Ectodermal cell (in vitro differentiated cells): Measurements from ENCODE around the gene PARD3B.
A peak's percentile ranks its signal among the peaks of the same experiment; 100 is the strongest.

ENCODE experiments used
- H3K27ac ChIP-seq: 2 replicates; pipeline ENCODE4 v1.7.0; 2013; ENCODE audit warnings: mild to moderate bottlenecking, low read depth, low read length; ENCODE audit not compliant: insufficient read depth, poor library complexity, severe bottlenecking
- H3K27me3 ChIP-seq: 2 replicates; pipeline ENCODE4 v1.7.0; 2013; ENCODE audit warnings: mild to moderate bottlenecking, low read length; ENCODE audit not compliant: insufficient read depth, control insufficient read depth, poor library complexity, severe bottlenecking
- H3K36me3 ChIP-seq: one replicate; pipeline ENCODE4 v1.7.0; 2013; ENCODE audit warnings: low read length; ENCODE audit not compliant: control insufficient read depth, insufficient read depth
- H3K4me1 ChIP-seq: one replicate; pipeline ENCODE4 v1.7.0; 2013; ENCODE audit warnings: low read length; ENCODE audit not compliant: control insufficient read depth, insufficient read depth
- H3K4me3 ChIP-seq: 2 replicates; pipeline ENCODE4 v1.7.0; 2013; ENCODE audit warnings: low read depth, low read length, control low read depth; ENCODE audit not compliant: insufficient read depth
- H3K9me3 ChIP-seq: 2 replicates; pipeline ENCODE4 v1.7.0; 2013; ENCODE audit warnings: mild to moderate bottlenecking, low read length, moderate library complexity; ENCODE audit not compliant: control insufficient read depth
- WGBS, 2 experiments: methylation state at CpG; one replicate each; pipeline ENCODE4 v1.1.7; 2013; ENCODE audit warnings: missing lambda C conversion rate in 2 of 2; 5-methylcytosine and 5-hydroxymethylcytosine counted together

Gene PARD3B

DNA sequence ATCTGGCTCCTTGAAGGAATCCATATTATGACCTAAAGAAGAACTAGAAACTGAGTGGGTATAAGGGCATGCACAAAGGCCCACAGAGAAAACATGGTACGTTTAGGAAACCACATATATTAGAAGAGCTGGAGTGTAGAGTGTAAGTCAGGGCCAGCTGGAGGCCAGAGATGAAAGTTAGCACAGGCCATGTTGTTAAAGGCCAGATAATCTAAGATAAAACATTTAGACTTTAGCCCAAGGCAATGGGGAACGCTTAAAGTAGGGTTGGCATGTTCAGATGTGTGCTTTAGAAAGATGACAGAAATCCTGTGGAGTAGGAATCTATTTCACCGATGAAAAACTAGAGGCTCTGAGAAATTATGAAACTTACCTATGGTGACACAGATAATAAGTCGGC is 907.9 kb downstream of the PARD3B start:
- 92 to 95% methylated on average over 4 of the region's 4 CpGs for WGBS, 2 experiments
- Histone ChIP-seq H3K27ac (no peak overlapping the region), H3K27me3 (no peaks in the 10 kb centered on the region), H3K36me3 (no peaks in the 10 kb centered on the region), H3K4me1 (no peaks in the 10 kb centered on the region), H3K4me3 (no peak overlapping the region), H3K9me3 (no peaks in the 10 kb centered on the region)

DNA sequence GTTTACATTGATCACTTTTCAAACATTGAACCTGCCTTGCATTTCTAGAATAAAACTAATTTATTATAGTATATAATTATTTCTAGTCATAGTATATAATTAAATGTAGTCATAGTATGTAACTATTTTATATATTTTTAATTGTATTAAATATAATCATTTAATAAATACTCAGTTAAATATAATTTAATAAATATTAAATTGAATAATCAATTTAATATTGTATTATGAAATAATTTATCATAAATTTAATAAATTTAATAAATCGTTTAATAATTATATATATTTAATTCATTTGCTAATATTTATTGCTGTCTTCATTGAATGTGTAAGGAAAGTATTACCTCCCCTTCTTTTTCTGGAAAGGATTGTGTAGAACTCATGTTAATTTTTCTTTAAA is 911.4 kb downstream of the PARD3B start:
- H3K4me1 ChIP-seq, result no peaks in the 10 kb centered on the region
- no peaks in the 10 kb centered on the region for H3K36me3 ChIP-seq
- no peaks in the 10 kb centered on the region for H3K27me3 ChIP-seq
- no peak overlapping the region for H3K4me3 ChIP-seq
- H3K27ac ChIP-seq, result no peak overlapping the region
- H3K9me3 ChIP-seq, result no peaks in the 10 kb centered on the region
- WGBS, 2 experiments, result no CpG with 5 or more reads among the region's 1 CpG

DNA sequence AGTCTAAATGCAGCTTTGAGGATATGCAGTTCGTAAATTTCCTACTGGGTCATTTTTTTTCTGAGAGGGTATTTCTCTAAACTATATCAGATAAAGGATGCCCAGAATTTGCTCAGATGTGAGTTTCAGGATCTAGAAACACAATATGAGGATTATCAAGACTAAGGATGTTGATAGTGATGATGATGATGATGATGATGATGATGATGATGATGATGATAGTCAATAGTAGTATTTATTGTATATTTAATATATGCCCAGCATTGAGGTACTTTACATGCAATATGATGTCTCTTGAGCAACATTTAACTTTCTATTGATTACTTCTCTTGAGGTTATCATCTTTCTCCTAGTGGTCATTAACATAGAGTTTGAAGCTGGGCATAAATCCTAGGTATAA is 914.9 kb downstream of the PARD3B start:
- H3K4me1 ChIP-seq, result peaks cover 18% of the 10 kb centered on the region
- H3K27ac ChIP-seq, result no peak overlapping the region
- H3K9me3 ChIP-seq, result no peaks in the 10 kb centered on the region
- WGBS, 2 experiments, result 88 to 100% methylated on average over 1 of the region's 1 CpG
- no peak overlapping the region for H3K4me3 ChIP-seq
- no peaks in the 10 kb centered on the region for H3K27me3 ChIP-seq
- H3K36me3 ChIP-seq, result no peaks in the 10 kb centered on the region

DNA sequence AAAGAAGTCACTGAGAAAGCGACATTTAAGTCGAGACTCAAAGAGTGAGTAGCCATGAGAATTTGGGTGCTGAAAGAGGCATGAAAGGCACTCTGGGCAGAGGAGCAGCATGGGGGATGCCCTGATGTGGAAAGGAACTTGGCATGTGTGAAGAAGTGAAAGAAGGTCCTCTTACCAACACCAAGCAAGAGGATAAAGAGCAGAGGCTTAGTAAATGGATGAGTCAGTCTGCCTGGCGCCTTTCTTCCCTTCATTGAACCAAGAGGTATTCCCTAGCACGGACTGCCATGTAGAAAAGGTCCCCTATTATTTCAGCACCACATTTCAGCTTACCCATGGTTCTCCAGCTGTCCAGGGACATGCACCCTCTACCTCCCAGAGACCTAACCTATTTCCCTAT is 915.9 kb downstream of the PARD3B start:
- H3K4me3 ChIP-seq, result no peak overlapping the region
- no peaks in the 10 kb centered on the region for H3K36me3 ChIP-seq
- no peaks in the 10 kb centered on the region for H3K27me3 ChIP-seq
- WGBS, 2 experiments, result 93 to 94% methylated on average over 4 of the region's 4 CpGs
- no peaks in the 10 kb centered on the region for H3K9me3 ChIP-seq
- H3K27ac ChIP-seq, result no peak overlapping the region
- H3K4me1 ChIP-seq, result peaks cover 18% of the 10 kb centered on the region

DNA sequence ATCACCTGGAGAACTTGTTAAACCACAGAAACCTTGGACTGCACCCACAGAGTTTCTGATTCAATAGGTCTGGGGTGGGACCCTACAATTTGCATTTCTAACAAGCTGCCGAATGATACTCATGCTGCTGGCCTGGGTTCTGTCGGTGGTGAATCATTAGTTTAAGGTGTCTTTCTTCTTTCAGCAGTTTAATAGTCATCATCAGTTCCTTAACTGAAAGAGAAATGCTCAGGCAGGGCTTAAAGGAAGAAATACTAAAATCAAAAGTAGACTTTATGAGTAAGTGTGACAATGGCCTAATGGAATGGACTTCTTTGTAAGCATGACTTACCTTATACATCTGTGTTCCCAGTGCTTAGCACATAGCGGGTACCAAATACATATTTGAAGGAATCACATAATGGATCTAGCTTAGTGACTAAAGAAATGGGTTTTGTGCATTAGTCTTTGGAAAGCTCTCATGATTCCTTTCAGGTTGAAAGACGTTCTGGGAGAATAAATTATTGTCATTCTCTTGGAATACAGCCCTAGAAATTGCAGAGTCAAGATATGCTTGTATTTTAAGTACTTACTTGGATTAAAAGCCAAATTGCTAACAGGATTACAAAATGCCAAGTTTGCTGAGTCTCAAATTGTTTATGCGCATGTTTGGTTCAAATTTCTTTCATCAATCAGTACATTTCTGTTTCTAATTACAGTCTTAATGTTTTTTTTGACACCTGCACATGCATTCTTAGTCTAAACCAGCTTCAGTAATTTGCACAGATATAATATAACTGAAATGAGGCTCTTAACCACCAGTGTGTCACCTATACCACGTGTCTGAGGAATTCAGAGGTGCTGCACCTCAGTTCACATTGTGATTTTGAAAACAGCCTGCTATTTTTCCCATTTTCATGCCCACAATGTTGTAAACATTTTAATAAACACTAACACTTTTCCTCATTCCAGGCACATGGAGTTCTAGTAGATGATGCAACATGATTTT is 916.7 kb downstream of the PARD3B start:
- 85 to 89% methylated on average over 6 of the region's 6 CpGs for WGBS, 2 experiments
- Histone ChIP-seq H3K36me3 (no peaks in the 10 kb centered on the region), H3K4me1 (peaks cover 18% of the 10 kb centered on the region), H3K9me3 (no peaks in the 10 kb centered on the region), H3K27me3 (no peaks in the 10 kb centered on the region), H3K27ac (no peak overlapping the region), H3K4me3 (no peak overlapping the region)

DNA sequence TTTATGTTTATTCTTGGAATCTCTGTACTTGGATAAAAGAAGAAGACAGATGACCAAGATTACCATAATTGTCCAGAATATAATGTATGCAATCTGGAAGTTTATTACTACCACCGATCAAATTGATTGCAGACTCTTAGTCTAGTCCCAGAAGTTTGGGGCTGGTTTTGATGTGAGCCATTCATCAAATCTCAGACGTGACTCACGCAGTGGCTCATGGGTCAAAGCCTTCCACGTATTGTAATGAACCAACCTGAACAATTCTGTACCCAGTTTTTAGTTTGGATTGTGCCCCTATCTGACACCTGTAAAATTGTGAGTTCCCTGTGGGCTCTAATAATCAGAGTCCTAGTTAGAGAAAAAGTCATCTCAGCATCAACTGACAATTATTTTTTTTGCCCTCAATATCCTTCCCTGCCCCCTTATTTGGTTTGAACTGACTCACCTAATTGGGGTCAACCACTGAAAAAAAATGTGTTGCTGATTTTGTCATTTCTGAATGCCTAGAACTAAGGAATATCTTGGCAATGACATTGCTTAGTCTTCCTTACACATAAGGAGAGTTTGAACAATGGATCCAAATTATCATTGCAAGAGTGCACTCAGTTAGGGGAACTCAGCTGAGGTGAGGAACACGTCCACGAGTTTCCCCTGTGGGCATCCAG is 917.5 kb downstream of the PARD3B start:
- H3K4me1 ChIP-seq, result peaks cover 18% of the 10 kb centered on the region
- WGBS, 2 experiments, result 93 to 94% methylated on average over 6 of the region's 6 CpGs

DNA sequence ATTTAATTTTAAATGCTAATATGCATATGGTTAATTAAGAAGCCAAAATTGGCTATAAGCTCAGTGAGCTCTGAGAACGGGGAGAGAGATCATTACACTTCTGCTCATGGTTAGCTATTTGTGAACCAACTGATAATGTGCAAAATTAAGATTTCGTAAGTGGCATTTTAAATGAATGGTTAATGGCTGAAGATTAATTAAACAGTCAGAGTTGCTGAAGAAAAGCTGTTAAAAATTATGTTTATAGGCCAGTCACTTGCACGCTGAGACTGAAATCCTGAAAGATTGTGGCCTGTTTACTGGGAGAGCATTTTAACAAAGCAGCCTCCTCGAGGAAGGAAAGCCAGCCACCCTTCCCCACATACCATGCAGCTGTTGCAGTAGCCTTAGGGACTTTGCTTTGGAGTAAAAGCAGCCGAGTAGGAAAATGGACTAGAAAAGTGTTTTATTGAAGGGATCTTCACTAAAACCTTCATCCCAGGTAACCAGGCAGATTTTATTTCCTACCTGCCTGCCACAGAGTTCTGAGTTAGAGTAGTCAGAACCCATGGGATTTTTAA is 918.3 kb downstream of the PARD3B start:
- H3K27me3 ChIP-seq, result no peaks in the 10 kb centered on the region
- 66 to 73% methylated on average over 4 to 5 of the region's 5 CpGs for WGBS, 2 experiments
- no peak overlapping the region for H3K27ac ChIP-seq
- H3K36me3 ChIP-seq, result no peaks in the 10 kb centered on the region
- no peak overlapping the region for H3K4me3 ChIP-seq
- H3K9me3 ChIP-seq, result no peaks in the 10 kb centered on the region
- H3K4me1 ChIP-seq, result peaks cover 18% of the 10 kb centered on the region

More for the DNA sequence above, 917.5 kb downstream of the PARD3B start:
- no peak overlapping the region for H3K4me3 ChIP-seq
- no peaks in the 10 kb centered on the region for H3K36me3 ChIP-seq
- H3K27me3 ChIP-seq, result no peaks in the 10 kb centered on the region
- H3K27ac ChIP-seq, result no peak overlapping the region
- H3K9me3 ChIP-seq, result no peaks in the 10 kb centered on the region

DNA sequence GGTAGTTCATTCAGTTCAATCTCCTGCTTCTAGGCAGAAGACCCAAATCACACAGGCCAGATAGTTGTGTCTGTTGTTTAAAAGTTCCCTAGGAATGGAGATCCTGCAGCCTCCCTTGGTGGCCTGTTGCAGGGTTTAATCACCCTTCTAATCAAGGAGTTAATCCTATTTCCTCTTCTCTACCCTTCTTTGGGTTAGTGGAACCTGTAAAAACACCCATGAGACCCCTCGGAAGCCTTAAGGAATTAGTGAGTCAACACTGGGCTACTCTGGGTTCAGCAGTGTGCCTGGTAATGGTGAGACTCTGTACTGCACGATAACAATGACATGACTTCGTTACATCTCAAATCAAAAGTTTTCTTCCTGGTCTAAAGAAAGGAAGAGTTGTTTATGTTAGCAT is 919.4 kb downstream of the PARD3B start:
- Histone ChIP-seq H3K9me3 (no peaks in the 10 kb centered on the region), H3K27ac (peak overlapping the region; percentile 32), H3K4me3 (no peak overlapping the region), H3K27me3 (no peaks in the 10 kb centered on the region), H3K36me3 (no peaks in the 10 kb centered on the region), H3K4me1 (peaks cover 18% of the 10 kb centered on the region)
- 55 to 79% methylated on average over 2 to 3 of the region's 3 CpGs for WGBS, 2 experiments

DNA sequence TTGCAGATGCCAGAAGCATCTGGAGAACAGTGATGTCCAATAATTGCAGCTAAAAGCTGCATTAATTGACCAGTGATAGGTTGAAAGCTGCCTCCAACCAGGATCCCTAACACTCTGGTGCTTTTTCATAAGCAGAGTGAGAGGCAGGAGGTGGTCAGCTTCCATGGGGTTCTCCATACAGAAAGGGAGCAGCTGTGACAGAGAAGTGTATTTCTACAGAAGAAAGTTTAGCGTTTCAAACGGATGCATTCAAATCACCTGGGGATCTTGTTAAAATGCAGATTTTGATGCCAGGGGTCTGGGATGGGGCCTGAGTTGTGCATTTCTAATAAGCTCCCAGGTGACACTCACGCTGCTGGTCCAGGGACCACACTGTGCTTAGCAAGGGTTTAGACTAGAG is 920.5 kb downstream of the PARD3B start:
- H3K9me3 ChIP-seq, result no peaks in the 10 kb centered on the region
- H3K27me3 ChIP-seq, result no peaks in the 10 kb centered on the region
- peaks cover 18% of the 10 kb centered on the region for H3K4me1 ChIP-seq
- no peak overlapping the region for H3K27ac ChIP-seq
- no peaks in the 10 kb centered on the region for H3K36me3 ChIP-seq
- WGBS, 2 experiments, result 1 to 17% methylated on average over 3 of the region's 3 CpGs
- no peak overlapping the region for H3K4me3 ChIP-seq

DNA sequence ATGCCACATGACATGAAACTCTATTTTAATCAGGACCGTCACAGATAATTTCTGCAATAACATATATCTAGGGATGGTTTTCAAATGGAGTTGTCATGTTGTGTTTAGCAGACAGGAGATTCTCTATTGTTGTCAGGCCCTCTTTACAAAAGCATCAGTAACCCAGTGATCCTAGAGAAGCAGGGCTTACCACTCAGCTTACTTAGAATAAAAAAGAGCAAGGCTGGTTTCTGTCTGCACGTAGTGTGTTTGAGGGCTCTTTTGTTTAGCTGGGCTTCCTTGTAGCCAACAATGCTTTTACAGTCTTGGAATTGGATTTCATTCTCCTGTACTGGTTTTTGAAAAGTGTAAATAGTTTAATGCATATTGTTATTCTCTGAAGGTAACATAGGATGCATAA is 926.5 kb downstream of the PARD3B start:
- H3K36me3 ChIP-seq, result no peaks in the 10 kb centered on the region
- no peaks in the 10 kb centered on the region for H3K4me1 ChIP-seq
- no peaks in the 10 kb centered on the region for H3K9me3 ChIP-seq
- H3K27ac ChIP-seq, result no peak overlapping the region
- H3K4me3 ChIP-seq, result no peak overlapping the region
- H3K27me3 ChIP-seq, result no peaks in the 10 kb centered on the region
- WGBS, 2 experiments, result 16 to 35% methylated on average over 1 to 2 of the region's 2 CpGs
